Melanocyte of skin (primary cell): ENCODE measurements around the gene CLDN2. TPM values are rescaled to one million over a fixed set of nuclear protein-coding genes. Genes with fewer than 3 reads are reported as not detected.

Experiments
- total RNA-seq, 2 donors: library from RNA; depleted of rRNA; stranded (reverse); fragments of >200 nt; gene quantifications; 2 replicates each; pipeline ENCODE4 v1.2.3, GENCODE V29; 2012

The CLDN2 gene, protein sequence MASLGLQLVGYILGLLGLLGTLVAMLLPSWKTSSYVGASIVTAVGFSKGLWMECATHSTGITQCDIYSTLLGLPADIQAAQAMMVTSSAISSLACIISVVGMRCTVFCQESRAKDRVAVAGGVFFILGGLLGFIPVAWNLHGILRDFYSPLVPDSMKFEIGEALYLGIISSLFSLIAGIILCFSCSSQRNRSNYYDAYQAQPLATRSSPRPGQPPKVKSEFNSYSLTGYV
- total RNA-seq, result not detected

DNA sequence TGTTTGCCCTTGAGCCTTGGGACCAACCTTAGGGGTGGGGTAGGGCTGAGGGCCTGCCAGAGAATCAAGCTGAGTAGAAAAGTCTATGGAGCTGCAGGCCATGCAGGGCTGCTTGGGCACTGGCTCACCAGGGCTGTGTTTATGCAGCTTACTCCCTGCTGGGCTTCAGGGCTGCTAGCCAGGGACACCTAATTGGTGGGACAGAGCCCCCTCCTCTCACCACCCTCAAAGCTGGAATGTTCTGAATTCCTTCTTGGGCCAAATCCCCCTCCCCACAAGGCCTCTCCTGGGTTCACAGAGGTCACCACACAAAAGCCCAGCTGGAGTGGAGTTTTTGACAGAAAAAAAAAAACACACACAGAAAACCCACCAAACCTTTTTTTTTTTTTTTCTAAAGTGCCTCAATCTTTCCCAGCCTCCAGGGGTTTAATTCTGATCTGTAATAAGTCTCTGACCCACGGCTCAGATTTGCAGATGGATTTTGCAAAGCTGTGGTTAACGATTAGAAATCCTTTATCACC, at the start of gene CLDN2:
TSS of gene CLDN2 (plus strand) at position 471 of the 521 bp plus-strand sequence. CDS start 7,827 bp downstream, outside the sequence.

DNA sequence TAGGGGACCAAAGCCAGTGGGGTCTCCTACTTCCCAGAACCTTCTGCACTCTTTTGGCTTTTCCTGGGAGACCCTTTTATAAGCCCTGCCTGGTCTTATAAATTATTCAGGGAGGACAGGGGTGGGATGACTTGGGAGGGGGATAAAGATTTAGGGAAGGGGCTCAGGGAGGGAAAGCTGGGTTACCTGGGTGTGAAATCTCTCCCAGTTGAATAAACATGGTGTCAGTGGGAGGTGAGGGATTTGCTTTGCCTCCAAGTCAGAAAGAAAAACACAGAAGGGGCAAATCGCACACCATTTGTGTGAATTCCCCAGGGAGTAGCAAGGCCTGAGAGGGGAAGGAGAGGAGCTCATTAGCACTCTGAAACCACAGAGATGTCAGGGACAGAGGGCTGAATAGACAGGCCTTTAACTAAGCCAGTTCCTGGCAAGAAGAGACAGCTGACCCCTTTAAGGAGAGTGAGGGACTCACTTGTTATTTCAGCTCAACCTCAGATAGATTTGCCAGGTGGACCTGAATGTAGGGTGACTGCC, 16.8 kb upstream of the CLDN2 start, which contains the start of gene RIPPLY1:
TSS of gene RIPPLY1 (minus strand) at position 51 of the 534 bp plus-strand sequence. CDS start 54 bp downstream, outside the sequence.

Other genes starting within 250 kb of the CLDN2 start
- gene RNF128, start 193.7 kb upstream of the CLDN2 start, total RNA-seq, result 10 to 100 TPM in 1 of 2 donors, 1 to 10 TPM in 1; 3.7 to 23.1 TPM
- 1 to 10 TPM; 3.0 to 4.8 TPM for gene TBC1D8B, start 117.7 kb upstream of the CLDN2 start, total RNA-seq
- not detected for gene RIPPLY1, start 17.1 kb upstream of the CLDN2 start, total RNA-seq
- 10 to 100 TPM; 10.3 to 13.8 TPM for gene MORC4, start 79.8 kb downstream of the CLDN2 start, total RNA-seq
- 10 to 100 TPM; 11.7 to 22.7 TPM for gene RBM41, start 198.4 kb downstream of the CLDN2 start, total RNA-seq